Pulmonary artery endothelial cell (primary cell): ENCODE measurements around the gene KDM6B. TPM values are rescaled to one million over a fixed set of nuclear protein-coding genes. Genes with fewer than 3 reads are reported as not detected.
"Not testable (repeated sequence)": the region's sequence is repeated elsewhere in the genome, so short reads cannot be mapped to it uniquely, and the experiment has no call there.

ENCODE experiments used
- DNase-seq: peaks from one replicate; pipeline ENCODE4 v3.0.0-alpha.2; 2011; ENCODE audit warnings: low read depth, low spot score
- total RNA-seq: library from RNA; depleted of rRNA; stranded (reverse); fragments of >200 nt; gene quantifications from 2 replicates; pipeline ENCODE4 v1.2.3, GENCODE V29; 2014

The KDM6B gene
- total RNA-seq, 1 donor from 2014 or later = 3.1 TPM

- no peak for DNase-seq
Measured at GRCh38 chr17:7850701-7851437, 16.9 kb downstream of the KDM6B start.

- no peak for DNase-seq
Measured at GRCh38 chr17:7851438-7852261, 17.6 kb downstream of the KDM6B start.

GRCh38 chr17:7852262-7852670 is 18.2 kb downstream of the KDM6B start:
- DNase-seq = no peak

- DNase-seq = no peak
Measured at GRCh38 chr17:7852919-7853690, 19.1 kb downstream of the KDM6B start.

- no peak for DNase-seq
Measured at GRCh38 chr17:7853691-7854038, 19.6 kb downstream of the KDM6B start.

GRCh38 chr17:7854078-7854777 is 20.2 kb downstream of the KDM6B start:
- no peak for DNase-seq

GRCh38 chr17:7854851-7855659 is 21.0 kb downstream of the KDM6B start, which contains the start of gene TMEM88:
Gene TMEM88, plus strand, starts transcription at chr17:7855066. Its CDS starts 9 bp downstream, at chr17:7855075.
- no peak for DNase-seq

- DNase-seq = no peak
Measured at GRCh38 chr17:7855660-7856010, 21.6 kb downstream of the KDM6B start.

GRCh38 chr17:7856011-7856810 is 22.2 kb downstream of the KDM6B start:
- no peak for DNase-seq

- peak; percentile 99 for DNase-seq
Measured at GRCh38 chr17:7856811-7857712, 23.0 kb downstream of the KDM6B start, which contains the start of gene NAA38. Gene NAA38, minus strand, starts transcription at chr17:7857559. Its CDS starts 96 bp downstream, at chr17:7857463.

GRCh38 chr17:7857713-7858521 is 23.9 kb downstream of the KDM6B start, which contains the start of gene CYB5D1:
Gene CYB5D1, plus strand, starts transcription at chr17:7858003. Its CDS starts 132 bp downstream, at chr17:7858135.
- DNase-seq = peak; percentile 81

GRCh38 chr17:7858522-7858810 is 24.4 kb downstream of the KDM6B start:
- no peak for DNase-seq

GRCh38 chr17:7859028-7859427 is 25.0 kb downstream of the KDM6B start:
- DNase-seq = no peak

- no peak for DNase-seq
Measured at GRCh38 chr17:7862692-7863437, 28.8 kb downstream of the KDM6B start.

GRCh38 chr17:7864384-7864783 is 30.4 kb downstream of the KDM6B start:
- not testable (repeated sequence) for DNase-seq

GRCh38 chr17:7864995-7865650 is 31.1 kb downstream of the KDM6B start:
- no peak for DNase-seq
